Medulla oblongata (tissue), 1 donor: ENCODE results near the gene OGFOD3.
"Not testable (repeated sequence)": the region's sequence is repeated elsewhere in the genome, so short reads cannot be mapped to it uniquely, and the experiment has no call there.

Experiments
- DNase-seq: peaks from one replicate; pipeline ENCODE4 v3.0.0-alpha.2; 2015; ENCODE audit errors: extremely low spot score

Gene OGFOD3

GRCh38 chr17:82388223-82388921 lies 30.0 kb downstream of the OGFOD3 start:
- DNase-seq, result no peak

- no peak for DNase-seq
Measured at GRCh38 chr17:82387705-82388106, 30.7 kb downstream of the OGFOD3 start.

- no peak for DNase-seq
Measured at GRCh38 chr17:82386881-82387704, 31.3 kb downstream of the OGFOD3 start.

- DNase-seq, result no peak
Measured at GRCh38 chr17:82386255-82386831, 32.0 kb downstream of the OGFOD3 start.

GRCh38 chr17:82385559-82386254 lies 32.7 kb downstream of the OGFOD3 start:
- no peak for DNase-seq

GRCh38 chr17:82384730-82385481 lies 33.5 kb downstream of the OGFOD3 start:
- no peak for DNase-seq

- DNase-seq, result no peak
Measured at GRCh38 chr17:82384051-82384729, 34.2 kb downstream of the OGFOD3 start.

GRCh38 chr17:82383411-82383810 lies 35.0 kb downstream of the OGFOD3 start:
- DNase-seq, result no peak

- DNase-seq, result no peak
Measured at GRCh38 chr17:82382933-82383255, 35.5 kb downstream of the OGFOD3 start.

- not testable (repeated sequence) for DNase-seq
Measured at GRCh38 chr17:82382220-82382932, 36.0 kb downstream of the OGFOD3 start.

GRCh38 chr17:82381703-82382009 lies 36.7 kb downstream of the OGFOD3 start:
- not testable (repeated sequence) for DNase-seq

- no peak for DNase-seq
Measured at GRCh38 chr17:82380860-82381702, 37.3 kb downstream of the OGFOD3 start.

GRCh38 chr17:82378741-82379021 lies 39.7 kb downstream of the OGFOD3 start:
- DNase-seq, result no peak

- DNase-seq, result no peak
Measured at GRCh38 chr17:82377924-82378740, 40.3 kb downstream of the OGFOD3 start.

- not testable (repeated sequence) for DNase-seq
Measured at GRCh38 chr17:82377294-82377693, 41.1 kb downstream of the OGFOD3 start.

GRCh38 chr17:82376042-82376730 lies 42.2 kb downstream of the OGFOD3 start:
- DNase-seq, result no peak

GRCh38 chr17:82375359-82376041 lies 42.9 kb downstream of the OGFOD3 start:
- DNase-seq, result no peak
